A204.1 (cell line): ENCODE measurements around the gene TTC27.
A peak's percentile ranks its signal among the peaks of the same experiment; 100 is the strongest.

Experiments used
- FAIRE-seq: peaks from 2 replicates; lab custom pipeline; 2012; peaks lifted over from hg19 to GRCh38; lab: Jason Lieb, UNC

The TTC27 gene

GRCh38 chr2:32755666-32756065, 127.8 kb downstream of the TTC27 start:
- FAIRE-seq, result no peak

GRCh38 chr2:32756074-32756727, 128.4 kb downstream of the TTC27 start:
- no peak for FAIRE-seq

- no peak for FAIRE-seq
These were observed 130.4 kb downstream of the TTC27 start for GRCh38 chr2:32758232-32758631.

- no peak for FAIRE-seq
These were observed 132.8 kb downstream of the TTC27 start for GRCh38 chr2:32760628-32761027.

- no peak for FAIRE-seq
These were observed 140.7 kb downstream of the TTC27 start for GRCh38 chr2:32768387-32769174.

- FAIRE-seq, result no peak
These were observed 142.5 kb downstream of the TTC27 start for GRCh38 chr2:32770360-32770759.

- FAIRE-seq, result peak; percentile 95
These were observed 145.0 kb downstream of the TTC27 start for GRCh38 chr2:32772638-32773447.

GRCh38 chr2:32773448-32773808, 145.6 kb downstream of the TTC27 start:
- no peak for FAIRE-seq

GRCh38 chr2:32775954-32776353, 148.1 kb downstream of the TTC27 start:
- no peak for FAIRE-seq

GRCh38 chr2:32777714-32778113, 149.9 kb downstream of the TTC27 start:
- no peak for FAIRE-seq

GRCh38 chr2:32780961-32781360, 153.1 kb downstream of the TTC27 start:
- no peak for FAIRE-seq

GRCh38 chr2:32783469-32783868, 155.6 kb downstream of the TTC27 start:
- FAIRE-seq, result no peak

- FAIRE-seq, result no peak
These were observed 156.1 kb downstream of the TTC27 start for GRCh38 chr2:32783933-32784332.

- FAIRE-seq, result no peak
These were observed 159.4 kb downstream of the TTC27 start for GRCh38 chr2:32787207-32787606.

- no peak for FAIRE-seq
These were observed 160.3 kb downstream of the TTC27 start for GRCh38 chr2:32788114-32788513.

- FAIRE-seq, result no peak
These were observed 164.6 kb downstream of the TTC27 start for GRCh38 chr2:32792416-32792815.

- no peak for FAIRE-seq
These were observed 171.0 kb downstream of the TTC27 start for GRCh38 chr2:32798829-32799228.

GRCh38 chr2:32801741-32802140, 173.9 kb downstream of the TTC27 start:
- no peak for FAIRE-seq

- no peak for FAIRE-seq
These were observed 175.0 kb downstream of the TTC27 start for GRCh38 chr2:32802877-32803276.

- FAIRE-seq, result no peak
These were observed 176.4 kb downstream of the TTC27 start for GRCh38 chr2:32804205-32804604.

GRCh38 chr2:32805104-32806095, 177.6 kb downstream of the TTC27 start:
- no peak for FAIRE-seq

GRCh38 chr2:32806857-32807256, 179.0 kb downstream of the TTC27 start:
- no peak for FAIRE-seq
